Measurements from ENCODE around the gene YOD1.

Gene YOD1

DNA sequence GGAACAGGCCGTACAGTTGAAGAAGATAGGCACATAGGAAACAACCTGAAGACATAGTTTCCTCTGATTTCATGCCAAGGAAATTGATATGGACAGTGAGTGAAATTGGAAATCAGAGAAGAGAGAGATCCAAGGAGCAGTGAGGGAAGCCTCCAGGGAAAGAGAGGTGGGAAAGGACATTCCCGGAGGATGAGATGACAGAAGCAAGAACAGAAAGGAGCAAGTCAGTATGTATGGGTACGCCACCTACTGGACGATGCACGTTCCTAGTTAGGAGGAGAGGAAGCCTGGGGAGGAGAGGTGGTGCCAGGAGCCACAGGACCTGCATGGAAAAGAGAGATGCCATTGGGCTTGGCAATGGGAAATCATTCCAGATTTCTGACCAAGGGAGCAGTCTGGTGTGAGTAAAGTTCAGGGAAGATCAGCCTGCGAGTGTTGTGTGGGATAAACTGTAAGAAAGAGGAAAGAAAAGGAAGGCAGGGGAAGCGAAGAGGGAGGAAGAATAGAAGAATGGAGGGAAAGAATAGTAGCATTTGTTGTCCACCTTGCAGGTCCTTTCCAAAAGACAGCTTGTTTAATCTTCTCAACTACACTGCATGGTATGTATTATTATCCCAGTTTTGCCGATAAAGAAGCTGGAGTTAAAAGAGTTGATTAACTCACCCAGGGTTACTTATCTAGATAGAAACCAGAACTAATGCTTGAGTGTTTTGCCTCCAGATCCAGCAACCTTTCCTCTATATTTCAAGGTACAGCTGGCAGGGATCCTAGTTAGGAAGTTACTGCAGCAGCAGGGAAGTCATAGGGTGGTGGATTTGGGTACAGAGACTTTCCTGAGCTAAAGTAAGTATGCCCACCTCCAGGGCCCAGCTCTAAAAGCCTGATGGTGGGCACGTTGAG, 45.8 kb downstream of the YOD1 start:
- peak; percentile 14 to 43 for DNase-seq

DNA sequence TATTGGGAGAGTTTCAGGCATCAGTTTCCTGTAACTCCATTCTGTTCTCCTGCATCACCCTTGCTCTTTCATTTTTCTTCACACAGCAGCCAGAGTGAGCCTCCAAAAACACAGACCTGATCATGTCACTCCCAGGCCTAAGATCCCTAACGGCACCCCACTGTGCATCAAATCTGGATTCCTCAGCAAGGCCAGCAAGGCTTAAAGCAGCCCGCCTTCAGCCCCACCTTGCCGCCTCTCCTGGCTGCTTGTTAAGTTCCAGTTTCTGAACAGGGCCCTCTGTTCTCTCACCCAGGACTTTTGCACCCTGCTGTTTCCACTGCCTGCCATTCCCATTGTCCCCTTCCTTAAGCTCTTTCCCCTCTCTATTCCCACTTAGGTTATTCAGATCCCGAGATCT, 47.8 kb downstream of the YOD1 start:
- no peak for DNase-seq

DNA sequence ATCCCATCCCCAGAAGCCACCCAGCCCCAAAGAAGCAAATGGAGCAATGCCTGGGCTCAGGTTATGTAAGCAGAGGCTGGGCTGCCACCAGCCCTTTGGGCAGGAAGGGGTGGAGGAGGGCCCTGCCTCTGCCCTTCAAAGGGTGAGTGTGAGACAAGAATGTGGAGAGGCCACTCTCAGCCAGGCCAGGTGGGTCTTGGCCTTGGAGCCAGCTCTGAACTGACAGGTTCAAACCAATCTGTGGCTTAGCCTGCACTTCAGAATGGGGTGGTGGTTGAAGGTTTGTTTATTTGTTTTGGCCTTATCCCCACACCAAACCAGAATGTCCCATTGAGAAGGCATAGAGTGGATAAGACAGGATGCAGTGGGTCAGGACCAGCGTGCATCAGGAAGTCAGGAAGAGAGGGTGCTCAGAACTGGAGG, 48.3 kb downstream of the YOD1 start:
- no peak for DNase-seq

DNA sequence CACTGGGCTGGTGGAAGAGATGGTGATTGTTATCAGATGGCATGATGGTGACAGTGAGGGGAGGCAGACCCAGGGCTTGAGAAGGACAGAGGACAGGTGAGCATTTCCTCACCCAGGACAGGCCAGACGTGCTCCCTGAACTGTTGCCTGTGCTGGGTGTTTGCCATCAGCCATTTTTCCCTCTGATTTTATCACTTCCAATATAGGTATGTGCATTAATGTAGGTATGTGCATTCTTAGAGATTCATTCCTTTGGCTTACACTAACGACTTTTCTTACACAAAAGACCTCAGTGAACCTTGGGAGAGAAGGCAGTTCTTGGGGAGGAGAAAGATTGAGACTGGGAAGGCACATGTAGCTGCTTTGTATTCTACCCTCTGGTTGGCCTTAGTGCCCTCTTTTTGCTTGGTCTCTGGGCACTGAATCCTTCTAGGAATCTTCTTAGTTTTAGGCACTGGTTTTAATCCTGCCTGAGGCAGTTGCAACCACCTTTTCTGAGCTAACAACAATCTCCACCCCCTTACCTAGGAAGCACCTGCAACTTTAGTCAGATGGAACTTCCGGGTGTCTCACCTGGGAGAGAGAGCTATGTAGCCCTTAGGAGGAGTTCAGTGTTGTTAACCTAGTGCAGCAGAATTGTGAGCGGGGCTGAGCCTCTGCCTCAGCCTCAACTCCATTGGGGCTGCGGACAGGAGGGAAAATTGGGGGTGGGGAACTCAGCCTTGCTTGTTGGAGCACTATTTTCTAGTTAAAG, 49.3 kb downstream of the YOD1 start:
- DNase-seq: no peak

DNA sequence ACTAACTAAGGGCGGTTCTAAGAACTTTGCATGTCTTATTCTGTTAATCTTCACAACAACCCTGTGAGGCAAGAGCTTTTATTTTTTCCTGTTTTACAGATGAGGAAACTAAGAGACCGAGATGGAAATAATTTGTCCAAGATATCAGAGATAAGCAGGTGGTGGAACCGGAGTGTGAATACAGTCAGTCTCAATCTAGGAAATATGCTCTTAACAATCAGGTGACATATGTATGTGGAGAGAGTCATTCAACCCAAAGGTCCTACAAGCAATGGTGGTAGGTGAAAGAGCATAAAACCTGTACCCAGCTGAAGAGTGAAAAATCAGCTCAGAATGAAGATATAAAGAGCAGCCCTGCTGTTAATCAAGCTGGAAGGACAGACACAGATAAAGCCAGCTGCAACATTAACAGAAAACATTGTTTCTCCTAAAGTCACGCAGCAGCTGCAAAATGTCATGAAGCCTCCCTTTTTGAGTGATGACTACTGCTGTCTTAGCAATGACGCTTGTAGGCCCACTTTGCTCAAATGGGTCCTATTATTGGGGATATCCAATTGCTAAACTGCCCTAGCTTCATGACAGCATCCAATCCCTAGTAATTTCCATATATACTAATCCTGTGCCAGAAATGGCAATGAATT, 50.2 kb downstream of the YOD1 start:
- DNase-seq: no peak

DNA sequence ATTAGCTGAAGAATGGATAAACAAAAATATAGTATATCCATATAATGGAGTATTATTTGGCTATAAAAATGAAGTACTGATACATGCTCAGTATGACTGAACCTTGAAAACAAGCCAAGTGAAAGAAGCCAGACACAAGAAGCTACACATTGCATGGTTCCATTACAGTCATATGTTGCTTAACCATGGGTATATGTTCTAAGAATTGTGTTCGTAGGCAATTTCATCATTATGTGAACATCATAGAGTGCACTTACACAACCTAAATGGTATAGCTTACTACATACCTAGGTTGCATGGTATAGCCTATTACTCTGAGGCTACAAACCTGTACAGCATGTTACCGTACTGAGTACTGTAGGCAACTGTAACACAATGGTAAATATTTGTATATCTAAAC, 52.2 kb downstream of the YOD1 start:
- no peak for DNase-seq

All from activated CD4-positive, alpha-beta T cell treated with anti-CD3 and anti-CD28 coated beads for 4 hours (primary cell).